HepG2 (cell line): ENCODE results near the gene GATAD2B. TPM values are rescaled to one million over a fixed set of nuclear protein-coding genes. Genes with fewer than 3 reads are reported as not detected.

Experiments used
- ARNT2 ChIP-seq: sonication (generic); formaldehyde crosslinking; IDR thresholded peaks from 2 replicates; pipeline ENCODE4 v1.8.0; 2022; ENCODE audit warnings: mild to moderate bottlenecking, low read depth, missing genetic modification reagents, moderate library complexity
- DNMT1 ChIP-seq: sonication (generic); formaldehyde crosslinking; IDR thresholded peaks from 2 replicates; pipeline ENCODE4 v1.5.1; 2020; ENCODE audit warnings: mild to moderate bottlenecking, missing genetic modification reagents
- KMT2A ChIP-seq: sonication (generic); formaldehyde crosslinking; IDR thresholded peaks from 2 replicates; pipeline ENCODE4 v1.4.0; 2020; ENCODE audit warnings: missing genetic modification reagents
- LCORL ChIP-seq, 2 experiments: fragments of 450-650 bp in 1 of 2; sonication (generic) in 1 of 2; formaldehyde crosslinking in 1 of 2; IDR thresholded peaks; 2 replicates each; pipeline versions ENCODE4 v1.5.0 to v1.6.1; 2017 to 2020; ENCODE audit warnings: antibody characterized with exemption in 1 of 2, missing genetic modification reagents in 1 of 2
- MYC ChIP-seq: sonication (generic); formaldehyde crosslinking; IDR thresholded peaks from 2 replicates; pipeline ENCODE4 v1.9.0; 2021; ENCODE audit warnings: missing genetic modification reagents, borderline replicate concordance
- NR0B2 ChIP-seq: sonication (generic); formaldehyde crosslinking; IDR thresholded peaks from 2 replicates; pipeline ENCODE4 v1.4.0; 2020; ENCODE audit warnings: mild to moderate bottlenecking, missing genetic modification reagents
- RELA ChIP-seq: sonication (generic); formaldehyde crosslinking; IDR thresholded peaks from 2 replicates; pipeline ENCODE4 v1.4.0; 2020; ENCODE audit warnings: missing genetic modification reagents
- TERF1 ChIP-seq: sonication (generic); formaldehyde crosslinking; IDR thresholded peaks from 2 replicates; pipeline ENCODE4 v1.8.0; 2022; ENCODE audit warnings: mild to moderate bottlenecking, missing genetic modification reagents, moderate library complexity
- TMF1 ChIP-seq: sonication (generic); formaldehyde crosslinking; IDR thresholded peaks from 2 replicates; pipeline ENCODE4 v1.8.1; 2022; ENCODE audit warnings: low read depth, missing genetic modification reagents
- YEATS4 ChIP-seq: sonication (generic); formaldehyde crosslinking; IDR thresholded peaks from 2 replicates; pipeline ENCODE4 v1.4.0; 2020; ENCODE audit warnings: missing genetic modification reagents, borderline replicate concordance
- ZBTB40 ChIP-seq, 2 experiments: fragments of 450-650 bp in 1 of 2; sonication (generic) in 1 of 2; formaldehyde crosslinking in 1 of 2; IDR thresholded peaks; 2 replicates each; pipeline versions ENCODE4 v1.6.1 to v1.8.0; 2016 to 2022; ENCODE audit warnings: antibody characterized with exemption in 1 of 2, mild to moderate bottlenecking in 1 of 2, missing genetic modification reagents in 1 of 2
- ZNF20 ChIP-seq: sonication (generic); formaldehyde crosslinking; IDR thresholded peaks from 2 replicates; pipeline ENCODE4 v1.4.0; 2020; ENCODE audit warnings: mild to moderate bottlenecking, moderate library complexity, missing genetic modification reagents
- ZNF710 ChIP-seq: sonication (generic); formaldehyde crosslinking; IDR thresholded peaks from 2 replicates; pipeline ENCODE4 v1.5.0; 2020; ENCODE audit warnings: mild to moderate bottlenecking, missing genetic modification reagents, borderline replicate concordance
- ZNF749 ChIP-seq: sonication (generic); formaldehyde crosslinking; IDR thresholded peaks from 2 replicates; pipeline ENCODE4 v1.8.0; 2022; ENCODE audit warnings: mild to moderate bottlenecking, missing genetic modification reagents, moderate library complexity, borderline replicate concordance
- polyA plus RNA-seq, 8 experiments: library from polyadenylated mRNA; depleted of rRNA in 3 of 8; stranded (reverse) in 7 of 8; unstranded in 1 of 8; fragments of >200 nt; fragmentation: Illumina TruSeq in 4 of 8; extraction: Trizol in 4 of 8; gene quantifications; 2 replicates each; pipeline versions ENCODE4 v1.2.1 to v1.2.3, GENCODE V29; 2011 to 2016; ENCODE audit warnings: low read depth in 4 of 8, missing spikeins in 1 of 8, mixed read lengths in 1 of 8; ENCODE audit not compliant: insufficient read depth in 1 of 8
- total RNA-seq, 5 experiments: library from RNA; depleted of rRNA; stranded (reverse); fragments of >200 nt; fragmentation: Illumina TruSeq; extraction: Trizol; gene quantifications; 2 replicates each; pipeline ENCODE4 v1.2.3, GENCODE V29; 2016; ENCODE audit warnings: low read depth in 1 of 5

The GATAD2B gene
- total and polyA plus RNA-seq, 2 of the 13 experiments (the other 11 are each of a cell fraction or from before 2014, with no cell fraction given): 3.2 to 5.2 TPM

GRCh38 chr1:153945795-153946621, 23.2 kb upstream of the GATAD2B start (continued):
- TF ChIP-seq TERF1 (CRISPR knock-in tag): 0 out of 2 replicates have a peak, but pooled peaks have one; percentile 75
- no peak for TF ChIP-seq ZNF20
- 0 out of 2 replicates have a peak, but pooled peaks have one; percentile 23 for TF ChIP-seq NR0B2 (CRISPR knock-in tag)
- no peak for TF ChIP-seq ZBTB40 (IDR thresholded peaks at IDR 0.05)
- TF ChIP-seq ZBTB40 (CRISPR knock-in tag; IDR thresholded peaks at IDR 0.05): peak; percentile 43; the same call in 1 of the 2 replicates
- no peak for TF ChIP-seq DNMT1 (CRISPR knock-in tag)
- no peak for TF ChIP-seq RELA (CRISPR knock-in tag)
- 0 out of 2 replicates have a peak, but pooled peaks have one; percentile 1 for TF ChIP-seq YEATS4 (CRISPR knock-in tag)
- peak; percentile 72; the same call in 1 of the 2 replicates for TF ChIP-seq KMT2A (CRISPR knock-in tag)
- TF ChIP-seq TMF1 (CRISPR knock-in tag): peak; percentile 45; the same call in 1 of the 2 replicates
- peak; percentile 8; the same call in 1 of the 2 replicates for TF ChIP-seq ARNT2
- peak; percentile 55; the same call in 1 of the 2 replicates for TF ChIP-seq ZNF710 (CRISPR knock-in tag)
- peak; percentile 41; the same call in 1 of the 2 replicates for TF ChIP-seq ZNF749 (CRISPR knock-in tag)
- TF ChIP-seq MYC (CRISPR knock-in tag): peak; percentile 73
- TF ChIP-seq LCORL (IDR thresholded peaks at IDR 0.05): no peak
- peak; percentile 35; the same call in 1 of the 2 replicates for TF ChIP-seq LCORL (CRISPR knock-in tag; IDR thresholded peaks at IDR 0.05)
